GM23338 (cell line): ENCODE data around the gene NR2C2. TPM values are rescaled to one million over a fixed set of nuclear protein-coding genes. Genes with fewer than 3 reads are reported as not detected.

Experiments
- ATAC-seq: fragments of 200-7000 bp; cut with Tn5 transposase; 3 replicates; pipeline ENCODE4 v1.9.1; 2020
- DNase-seq: peaks from one replicate; pipeline ENCODE4 v3.0.0-alpha.2; 2015; ENCODE audit warnings: low spot score
- H2AFZ ChIP-seq: fragments of 200-600 bp; sonication (generic); 2 replicates; pipeline ENCODE4 v1.8.0; 2016; ENCODE audit warnings: antibody characterized with exemption, mild to moderate bottlenecking, moderate library complexity
- H3F3A ChIP-seq: fragments of 200-600 bp; sonication (generic); replicated peaks from 2 replicates; pipeline ENCODE4 v1.8.0; 2017; ENCODE audit warnings: antibody characterized with exemption, mixed run types, low read depth
- H3K27ac ChIP-seq: fragments of 200-600 bp; sonication (generic); 2 replicates; pipeline ENCODE4 v1.6.1; 2016; ENCODE audit warnings: low read depth
- H3K27me3 ChIP-seq: fragments of 200-600 bp; sonication (generic); 2 replicates; pipeline ENCODE4 v1.8.0; 2016; ENCODE audit warnings: mild to moderate bottlenecking, mixed run types, moderate library complexity; ENCODE audit not compliant: insufficient read depth
- H3K36me3 ChIP-seq: fragments of 200-600 bp; sonication (generic); 2 replicates; pipeline ENCODE4 v1.8.0; 2016; ENCODE audit warnings: mild to moderate bottlenecking; ENCODE audit not compliant: insufficient read depth
- H3K4me1 ChIP-seq: fragments of 200-600 bp; sonication (generic); 2 replicates; pipeline ENCODE4 v1.8.0; 2016; ENCODE audit warnings: mild to moderate bottlenecking, moderate library complexity; ENCODE audit not compliant: insufficient read depth
- H3K4me2 ChIP-seq: fragments of 200-600 bp; sonication (generic); 2 replicates; pipeline ENCODE4 v1.7.1; 2017; ENCODE audit warnings: mixed run types
- H3K4me3 ChIP-seq: fragments of 200-600 bp; sonication (generic); 2 replicates; pipeline ENCODE4 v1.6.1; 2016; ENCODE audit warnings: mixed run types
- H3K79me2 ChIP-seq: fragments of 200-600 bp; sonication (generic); replicated peaks from 2 replicates; pipeline ENCODE4 v1.8.0; 2017; ENCODE audit warnings: mild to moderate bottlenecking; ENCODE audit not compliant: insufficient read depth
- H3K9me2 ChIP-seq: fragments of 200-600 bp; sonication (generic); 2 replicates; pipeline ENCODE4 v1.8.0; 2017; ENCODE audit not compliant: insufficient read depth
- H4K20me1 ChIP-seq: fragments of 200-600 bp; sonication (generic); replicated peaks from 2 replicates; pipeline ENCODE4 v1.8.0; 2017; ENCODE audit warnings: mild to moderate bottlenecking; ENCODE audit not compliant: insufficient read depth
- H3K27ac Mint-ChIP-seq: 2 replicates; pipeline ENCODE4 v1.8.0; 2020; ENCODE audit warnings: inconsistent platforms, mild to moderate bottlenecking, moderate library complexity, mixed read lengths
- H3K27me3 Mint-ChIP-seq: 3 replicates; pipeline ENCODE4 v1.8.0; 2022; ENCODE audit warnings: low read depth, mild to moderate bottlenecking, moderate library complexity, mixed read lengths, inconsistent platforms; ENCODE audit not compliant: insufficient read depth, poor library complexity
- H3K36me3 Mint-ChIP-seq: 3 replicates; pipeline ENCODE4 v1.8.0; 2021; ENCODE audit warnings: low read depth, mild to moderate bottlenecking, inconsistent platforms, moderate library complexity, mixed read lengths
- H3K4me1 Mint-ChIP-seq: 3 replicates; pipeline ENCODE4 v1.8.0; 2020; ENCODE audit warnings: mild to moderate bottlenecking, inconsistent platforms, mixed read lengths
- H3K4me3 Mint-ChIP-seq: 3 replicates; pipeline ENCODE4 v1.8.0; 2021; ENCODE audit warnings: moderate library complexity, mild to moderate bottlenecking, inconsistent platforms, mixed read lengths
- H3K9me3 Mint-ChIP-seq: 3 replicates; pipeline ENCODE4 v1.8.0; 2020; ENCODE audit warnings: moderate library complexity, mild to moderate bottlenecking, inconsistent platforms, mixed read lengths
- CREB1 ChIP-seq: fragments of 250-450 bp; sonication (Bioruptor Pico); IDR thresholded peaks from 2 replicates; pipeline ENCODE4 v1.5.0; 2020; ENCODE audit warnings: low read depth, mild to moderate bottlenecking, moderate library complexity
- EZH2 ChIP-seq: fragments of 200-600 bp; sonication (generic); IDR thresholded peaks from one replicate; pipeline ENCODE4 v1.8.0; 2017; ENCODE audit warnings: antibody characterized with exemption, mild to moderate bottlenecking, low read depth; ENCODE audit not compliant: unreplicated experiment
- EZH2phosphoT487 ChIP-seq: fragments of 200-600 bp; sonication (generic); IDR thresholded peaks from one replicate; pipeline ENCODE4 v1.8.1; 2018; ENCODE audit warnings: antibody characterized with exemption; ENCODE audit not compliant: unreplicated experiment
- JUNB ChIP-seq: IDR thresholded peaks from one replicate; pipeline ENCODE4 v1.6.1; 2016; ENCODE audit warnings: antibody characterized with exemption; ENCODE audit not compliant: unreplicated experiment
- NANOG ChIP-seq: IDR thresholded peaks from 2 replicates; pipeline ENCODE4 v1.6.1; 2016; ENCODE audit warnings: antibody characterized with exemption, borderline replicate concordance
- POLR2AphosphoS5 ChIP-seq: IDR thresholded peaks from 2 replicates; pipeline ENCODE4 v1.6.1; 2016; ENCODE audit warnings: antibody characterized with exemption, low read depth
- STAT1 ChIP-seq: IDR thresholded peaks from one replicate; pipeline ENCODE4 v1.6.1; 2016; ENCODE audit warnings: antibody characterized with exemption; ENCODE audit not compliant: unreplicated experiment
- ZNF114 ChIP-seq: fragments of 250-450 bp; sonication (Bioruptor Pico); IDR thresholded peaks from 2 replicates; pipeline ENCODE4 v1.5.0; 2020; ENCODE audit warnings: mild to moderate bottlenecking, moderate library complexity
- ZNF331 ChIP-seq: fragments of 250-450 bp; sonication (Bioruptor Pico); IDR thresholded peaks from 2 replicates; pipeline ENCODE4 v1.5.0; 2020; ENCODE audit warnings: low read depth, mild to moderate bottlenecking, moderate library complexity
- polyA plus RNA-seq: library from polyadenylated mRNA; unstranded; fragments of >200 nt; fragmentation: Nextera tagmentation; extraction: Ambion mirVana; gene quantifications from 2 replicates; pipeline ENCODE4 v1.2.1, GENCODE V29; 2016
- total RNA-seq: library from RNA; depleted of rRNA; stranded (reverse); fragments of >200 nt; shearing (Covaris generic); gene quantifications from 2 replicates; pipeline ENCODE4 v1.2.3, GENCODE V29; 2014
- TF ChIP-seq, protein P1 (sequence below), 2 experiments: fragments of 200-600 bp in 1 of 2; sonication (generic) in 1 of 2; conservative IDR thresholded peaks; 2 replicates each; pipeline versions ENCODE4 v1.5.1 to v1.6.1; 2016 to 2017; ENCODE audit warnings: antibody characterized with exemption in 2 of 2, low read depth in 2 of 2, mild to moderate bottlenecking in 2 of 2, moderate library complexity in 1 of 2
- TF ChIP-seq, protein P2 (sequence below): IDR thresholded peaks from 2 replicates; pipeline ENCODE4 v1.6.1; 2016; ENCODE audit warnings: antibody characterized with exemption
- TF ChIP-seq, protein P3 (sequence below): IDR thresholded peaks from one replicate; pipeline ENCODE4 v1.6.1; 2018; ENCODE audit warnings: antibody characterized with exemption; ENCODE audit not compliant: unreplicated experiment
- TF ChIP-seq, protein P4 (sequence below): fragments of 250-450 bp; sonication (Bioruptor Pico); IDR thresholded peaks from 2 replicates; pipeline ENCODE4 v1.5.0; 2020; ENCODE audit warnings: mild to moderate bottlenecking, moderate library complexity

The NR2C2 gene
- total and polyA plus RNA-seq, 2 experiments from 2014 or later: 12.0 to 57.2 TPM

DNA sequence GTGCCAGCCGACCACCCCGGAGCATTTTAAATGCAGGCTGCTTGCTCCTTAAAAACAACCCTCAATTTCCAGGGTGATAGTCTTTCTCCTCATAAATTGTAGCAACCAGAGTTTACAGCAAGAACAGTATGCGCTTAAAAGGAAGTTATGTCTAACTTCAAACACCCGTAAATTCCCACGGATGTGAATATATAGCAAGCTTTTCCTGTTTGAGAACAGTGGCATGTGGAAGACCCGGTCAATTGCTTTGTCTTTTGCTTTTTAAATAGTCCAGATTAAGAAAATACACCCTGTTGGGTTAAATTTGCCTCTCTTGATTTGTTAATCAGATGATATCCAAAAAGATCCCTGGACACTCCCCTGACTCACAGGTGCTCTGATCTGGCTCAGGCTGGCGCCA lies 96.9 kb downstream of the NR2C2 start:
- DNase-seq (no peak), ATAC-seq (no peak)
- 0 out of 2 replicates have a peak overlapping the region, but pooled peaks have one; percentile 12 for H3K27ac Mint-ChIP-seq
- Histone ChIP-seq H3K79me2 (peaks cover 6% of the 10 kb centered on the region), H3K4me2 (no peak overlapping the region), H3K9me2 (no peaks in the 10 kb centered on the region), H4K20me1 (peaks cover 29% of the 10 kb centered on the region), H3F3A (peaks cover 29% of the 10 kb centered on the region; the same call in 1 of the 2 replicates), H2AFZ (no peak overlapping the region), H3K27ac (no peak overlapping the region), H3K4me3 (no peak overlapping the region), H3K36me3 (peaks cover 59% of the 10 kb centered on the region), H3K27me3 (no peaks in the 10 kb centered on the region), H3K4me1 (no peaks in the 10 kb centered on the region)
- H3K4me3 Mint-ChIP-seq: no peak overlapping the region
- H3K9me3 Mint-ChIP-seq: no peaks in the 10 kb centered on the region
- H3K4me1 Mint-ChIP-seq: no peaks in the 10 kb centered on the region
- peaks cover 6% of the 10 kb centered on the region for H3K27me3 Mint-ChIP-seq
- H3K36me3 Mint-ChIP-seq: peaks cover 88% of the 10 kb centered on the region
- TF ChIP-seq EZH2 (no peak), EZH2phosphoT487 (no peak), JUNB (no peak), ZNF114 (CRISPR knock-in tag) (no peak), STAT1 (no peak), POLR2AphosphoS5 (no peak), NANOG (no peak), CREB1 (CRISPR knock-in tag) (no peak), ZNF331 (CRISPR knock-in tag) (no peak)
- TF ChIP-seq, protein P1, sequence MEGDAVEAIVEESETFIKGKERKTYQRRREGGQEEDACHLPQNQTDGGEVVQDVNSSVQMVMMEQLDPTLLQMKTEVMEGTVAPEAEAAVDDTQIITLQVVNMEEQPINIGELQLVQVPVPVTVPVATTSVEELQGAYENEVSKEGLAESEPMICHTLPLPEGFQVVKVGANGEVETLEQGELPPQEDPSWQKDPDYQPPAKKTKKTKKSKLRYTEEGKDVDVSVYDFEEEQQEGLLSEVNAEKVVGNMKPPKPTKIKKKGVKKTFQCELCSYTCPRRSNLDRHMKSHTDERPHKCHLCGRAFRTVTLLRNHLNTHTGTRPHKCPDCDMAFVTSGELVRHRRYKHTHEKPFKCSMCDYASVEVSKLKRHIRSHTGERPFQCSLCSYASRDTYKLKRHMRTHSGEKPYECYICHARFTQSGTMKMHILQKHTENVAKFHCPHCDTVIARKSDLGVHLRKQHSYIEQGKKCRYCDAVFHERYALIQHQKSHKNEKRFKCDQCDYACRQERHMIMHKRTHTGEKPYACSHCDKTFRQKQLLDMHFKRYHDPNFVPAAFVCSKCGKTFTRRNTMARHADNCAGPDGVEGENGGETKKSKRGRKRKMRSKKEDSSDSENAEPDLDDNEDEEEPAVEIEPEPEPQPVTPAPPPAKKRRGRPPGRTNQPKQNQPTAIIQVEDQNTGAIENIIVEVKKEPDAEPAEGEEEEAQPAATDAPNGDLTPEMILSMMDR (conservative IDR thresholded peaks at IDR 0.05; ENCODE audit: low read depth in 2 of 2): no peak
- TF ChIP-seq, protein P2, sequence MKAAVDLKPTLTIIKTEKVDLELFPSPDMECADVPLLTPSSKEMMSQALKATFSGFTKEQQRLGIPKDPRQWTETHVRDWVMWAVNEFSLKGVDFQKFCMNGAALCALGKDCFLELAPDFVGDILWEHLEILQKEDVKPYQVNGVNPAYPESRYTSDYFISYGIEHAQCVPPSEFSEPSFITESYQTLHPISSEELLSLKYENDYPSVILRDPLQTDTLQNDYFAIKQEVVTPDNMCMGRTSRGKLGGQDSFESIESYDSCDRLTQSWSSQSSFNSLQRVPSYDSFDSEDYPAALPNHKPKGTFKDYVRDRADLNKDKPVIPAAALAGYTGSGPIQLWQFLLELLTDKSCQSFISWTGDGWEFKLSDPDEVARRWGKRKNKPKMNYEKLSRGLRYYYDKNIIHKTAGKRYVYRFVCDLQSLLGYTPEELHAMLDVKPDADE: no peak
- TF ChIP-seq, protein P3, sequence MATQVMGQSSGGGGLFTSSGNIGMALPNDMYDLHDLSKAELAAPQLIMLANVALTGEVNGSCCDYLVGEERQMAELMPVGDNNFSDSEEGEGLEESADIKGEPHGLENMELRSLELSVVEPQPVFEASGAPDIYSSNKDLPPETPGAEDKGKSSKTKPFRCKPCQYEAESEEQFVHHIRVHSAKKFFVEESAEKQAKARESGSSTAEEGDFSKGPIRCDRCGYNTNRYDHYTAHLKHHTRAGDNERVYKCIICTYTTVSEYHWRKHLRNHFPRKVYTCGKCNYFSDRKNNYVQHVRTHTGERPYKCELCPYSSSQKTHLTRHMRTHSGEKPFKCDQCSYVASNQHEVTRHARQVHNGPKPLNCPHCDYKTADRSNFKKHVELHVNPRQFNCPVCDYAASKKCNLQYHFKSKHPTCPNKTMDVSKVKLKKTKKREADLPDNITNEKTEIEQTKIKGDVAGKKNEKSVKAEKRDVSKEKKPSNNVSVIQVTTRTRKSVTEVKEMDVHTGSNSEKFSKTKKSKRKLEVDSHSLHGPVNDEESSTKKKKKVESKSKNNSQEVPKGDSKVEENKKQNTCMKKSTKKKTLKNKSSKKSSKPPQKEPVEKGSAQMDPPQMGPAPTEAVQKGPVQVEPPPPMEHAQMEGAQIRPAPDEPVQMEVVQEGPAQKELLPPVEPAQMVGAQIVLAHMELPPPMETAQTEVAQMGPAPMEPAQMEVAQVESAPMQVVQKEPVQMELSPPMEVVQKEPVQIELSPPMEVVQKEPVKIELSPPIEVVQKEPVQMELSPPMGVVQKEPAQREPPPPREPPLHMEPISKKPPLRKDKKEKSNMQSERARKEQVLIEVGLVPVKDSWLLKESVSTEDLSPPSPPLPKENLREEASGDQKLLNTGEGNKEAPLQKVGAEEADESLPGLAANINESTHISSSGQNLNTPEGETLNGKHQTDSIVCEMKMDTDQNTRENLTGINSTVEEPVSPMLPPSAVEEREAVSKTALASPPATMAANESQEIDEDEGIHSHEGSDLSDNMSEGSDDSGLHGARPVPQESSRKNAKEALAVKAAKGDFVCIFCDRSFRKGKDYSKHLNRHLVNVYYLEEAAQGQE: no peak
- TF ChIP-seq, protein P4, sequence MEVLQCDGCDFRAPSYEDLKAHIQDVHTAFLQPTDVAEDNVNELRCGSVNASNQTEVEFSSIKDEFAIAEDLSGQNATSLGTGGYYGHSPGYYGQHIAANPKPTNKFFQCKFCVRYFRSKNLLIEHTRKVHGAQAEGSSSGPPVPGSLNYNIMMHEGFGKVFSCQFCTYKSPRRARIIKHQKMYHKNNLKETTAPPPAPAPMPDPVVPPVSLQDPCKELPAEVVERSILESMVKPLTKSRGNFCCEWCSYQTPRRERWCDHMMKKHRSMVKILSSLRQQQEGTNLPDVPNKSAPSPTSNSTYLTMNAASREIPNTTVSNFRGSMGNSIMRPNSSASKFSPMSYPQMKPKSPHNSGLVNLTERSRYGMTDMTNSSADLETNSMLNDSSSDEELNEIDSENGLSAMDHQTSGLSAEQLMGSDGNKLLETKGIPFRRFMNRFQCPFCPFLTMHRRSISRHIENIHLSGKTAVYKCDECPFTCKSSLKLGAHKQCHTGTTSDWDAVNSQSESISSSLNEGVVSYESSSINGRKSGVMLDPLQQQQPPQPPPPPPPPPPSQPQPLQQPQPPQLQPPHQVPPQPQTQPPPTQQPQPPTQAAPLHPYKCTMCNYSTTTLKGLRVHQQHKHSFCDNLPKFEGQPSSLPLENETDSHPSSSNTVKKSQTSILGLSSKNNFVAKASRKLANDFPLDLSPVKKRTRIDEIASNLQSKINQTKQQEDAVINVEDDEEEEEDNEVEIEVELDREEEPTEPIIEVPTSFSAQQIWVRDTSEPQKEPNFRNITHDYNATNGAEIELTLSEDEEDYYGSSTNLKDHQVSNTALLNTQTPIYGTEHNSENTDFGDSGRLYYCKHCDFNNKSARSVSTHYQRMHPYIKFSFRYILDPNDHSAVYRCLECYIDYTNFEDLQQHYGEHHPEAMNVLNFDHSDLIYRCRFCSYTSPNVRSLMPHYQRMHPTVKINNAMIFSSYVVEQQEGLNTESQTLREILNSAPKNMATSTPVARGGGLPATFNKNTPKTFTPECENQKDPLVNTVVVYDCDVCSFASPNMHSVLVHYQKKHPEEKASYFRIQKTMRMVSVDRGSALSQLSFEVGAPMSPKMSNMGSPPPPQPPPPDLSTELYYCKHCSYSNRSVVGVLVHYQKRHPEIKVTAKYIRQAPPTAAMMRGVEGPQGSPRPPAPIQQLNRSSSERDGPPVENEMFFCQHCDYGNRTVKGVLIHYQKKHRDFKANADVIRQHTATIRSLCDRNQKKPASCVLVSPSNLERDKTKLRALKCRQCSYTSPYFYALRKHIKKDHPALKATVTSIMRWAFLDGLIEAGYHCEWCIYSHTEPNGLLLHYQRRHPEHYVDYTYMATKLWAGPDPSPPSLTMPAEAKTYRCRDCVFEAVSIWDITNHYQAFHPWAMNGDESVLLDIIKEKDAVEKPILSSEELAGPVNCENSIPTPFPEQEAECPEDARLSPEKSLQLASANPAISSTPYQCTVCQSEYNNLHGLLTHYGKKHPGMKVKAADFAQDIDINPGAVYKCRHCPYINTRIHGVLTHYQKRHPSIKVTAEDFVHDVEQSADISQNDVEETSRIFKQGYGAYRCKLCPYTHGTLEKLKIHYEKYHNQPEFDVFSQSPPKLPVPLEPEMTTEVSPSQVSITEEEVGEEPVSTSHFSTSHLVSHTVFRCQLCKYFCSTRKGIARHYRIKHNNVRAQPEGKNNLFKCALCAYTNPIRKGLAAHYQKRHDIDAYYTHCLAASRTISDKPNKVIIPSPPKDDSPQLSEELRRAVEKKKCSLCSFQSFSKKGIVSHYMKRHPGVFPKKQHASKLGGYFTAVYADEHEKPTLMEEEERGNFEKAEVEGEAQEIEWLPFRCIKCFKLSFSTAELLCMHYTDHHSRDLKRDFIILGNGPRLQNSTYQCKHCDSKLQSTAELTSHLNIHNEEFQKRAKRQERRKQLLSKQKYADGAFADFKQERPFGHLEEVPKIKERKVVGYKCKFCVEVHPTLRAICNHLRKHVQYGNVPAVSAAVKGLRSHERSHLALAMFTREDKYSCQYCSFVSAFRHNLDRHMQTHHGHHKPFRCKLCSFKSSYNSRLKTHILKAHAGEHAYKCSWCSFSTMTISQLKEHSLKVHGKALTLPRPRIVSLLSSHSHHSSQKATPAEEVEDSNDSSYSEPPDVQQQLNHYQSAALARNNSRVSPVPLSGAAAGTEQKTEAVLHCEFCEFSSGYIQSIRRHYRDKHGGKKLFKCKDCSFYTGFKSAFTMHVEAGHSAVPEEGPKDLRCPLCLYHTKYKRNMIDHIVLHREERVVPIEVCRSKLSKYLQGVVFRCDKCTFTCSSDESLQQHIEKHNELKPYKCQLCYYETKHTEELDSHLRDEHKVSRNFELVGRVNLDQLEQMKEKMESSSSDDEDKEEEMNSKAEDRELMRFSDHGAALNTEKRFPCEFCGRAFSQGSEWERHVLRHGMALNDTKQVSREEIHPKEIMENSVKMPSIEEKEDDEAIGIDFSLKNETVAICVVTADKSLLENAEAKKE (CRISPR knock-in tag): no peak
